GM18499 (cell line): Measurements from ENCODE around the gene MPP1.

Experiments used
- ATAC-seq: cut with Tn5 transposase; IDR thresholded peaks from one replicate; pipeline ENCODE4 v1.9.1; 2021; ENCODE audit warnings: moderate number of reproducible peaks; ENCODE audit not compliant: insufficient read depth, unreplicated experiment

MPP1 gene

DNA sequence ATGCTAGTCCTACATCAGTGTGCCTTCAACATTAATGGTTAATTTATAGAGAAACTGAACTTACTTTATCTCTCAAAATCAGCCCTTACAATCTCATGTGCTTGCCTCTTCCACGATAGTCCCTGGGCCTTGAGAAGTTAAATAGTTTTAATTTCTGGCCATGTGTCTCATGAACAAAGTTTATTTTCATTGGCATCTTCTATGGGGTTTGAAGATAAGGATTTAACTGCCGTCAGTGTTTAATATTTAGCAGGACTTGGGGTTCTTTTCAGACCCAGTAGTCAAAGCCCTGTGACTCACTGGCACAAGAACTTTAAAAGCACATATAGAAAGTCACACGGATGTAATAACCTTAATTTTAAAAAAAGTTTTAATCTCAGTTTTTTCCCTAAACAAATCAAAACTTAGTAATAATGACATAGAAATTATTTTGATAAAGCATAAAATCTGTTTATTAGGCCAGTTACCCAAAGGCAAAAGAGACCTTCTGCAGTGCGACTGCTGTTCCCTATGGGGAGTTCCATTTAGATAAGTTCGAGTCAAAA lies 10.1 kb upstream of the MPP1 start:
- no peak for ATAC-seq

DNA sequence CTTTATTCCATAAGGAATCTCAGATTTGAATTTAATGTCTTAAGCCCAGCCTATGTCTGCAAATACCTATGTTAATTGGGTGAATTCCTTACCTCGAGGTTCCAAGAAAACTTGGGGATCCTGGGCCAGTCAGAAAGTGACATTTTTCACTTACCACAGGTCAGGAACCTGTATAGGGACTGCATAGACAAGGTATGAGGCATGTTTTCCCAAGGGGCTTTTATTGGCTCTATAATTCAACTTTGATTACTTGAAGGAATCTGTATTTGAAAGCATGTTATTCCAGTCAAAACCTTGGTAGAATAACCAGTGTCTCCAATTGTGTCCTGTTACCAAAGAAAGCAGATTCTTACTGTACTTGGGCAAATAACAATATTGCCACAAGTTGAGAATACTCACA lies 8.5 kb upstream of the MPP1 start:
- ATAC-seq: no peak

DNA sequence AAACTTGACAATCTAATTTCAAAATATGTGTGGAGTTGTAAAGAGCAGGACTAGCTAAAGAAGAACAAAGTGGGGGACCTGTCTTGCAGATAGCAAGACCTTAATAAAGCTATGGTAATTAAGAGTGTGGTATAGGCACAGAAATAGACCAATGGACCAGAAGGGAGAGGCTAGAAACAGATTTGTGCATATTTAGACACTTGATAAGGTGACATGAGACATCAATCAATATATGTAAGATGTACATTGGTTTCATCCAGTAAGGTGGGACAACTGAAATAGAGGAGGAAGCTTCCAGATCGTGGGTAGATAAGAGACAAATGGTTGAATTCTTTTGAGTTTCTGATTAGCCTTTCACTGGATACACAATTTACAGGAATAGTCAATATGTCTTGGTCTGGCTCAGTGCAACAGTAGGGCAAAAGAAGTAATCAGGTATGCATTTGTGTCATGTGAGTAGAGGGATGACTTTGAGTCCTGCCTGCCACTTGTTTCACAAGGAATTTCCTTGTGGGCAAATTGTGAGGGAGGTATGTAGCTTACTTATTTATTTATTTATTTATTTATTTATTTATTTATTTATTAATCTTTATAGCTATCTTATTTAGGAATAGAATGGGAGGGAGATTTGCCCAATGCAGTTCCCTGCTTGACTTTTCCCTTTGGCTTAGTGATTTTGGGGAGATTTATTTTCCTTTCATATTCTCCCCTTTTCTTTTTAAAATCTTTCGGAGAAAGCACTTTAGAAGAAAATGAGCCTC lies 7.2 kb upstream of the MPP1 start:
- no peak for ATAC-seq

DNA sequence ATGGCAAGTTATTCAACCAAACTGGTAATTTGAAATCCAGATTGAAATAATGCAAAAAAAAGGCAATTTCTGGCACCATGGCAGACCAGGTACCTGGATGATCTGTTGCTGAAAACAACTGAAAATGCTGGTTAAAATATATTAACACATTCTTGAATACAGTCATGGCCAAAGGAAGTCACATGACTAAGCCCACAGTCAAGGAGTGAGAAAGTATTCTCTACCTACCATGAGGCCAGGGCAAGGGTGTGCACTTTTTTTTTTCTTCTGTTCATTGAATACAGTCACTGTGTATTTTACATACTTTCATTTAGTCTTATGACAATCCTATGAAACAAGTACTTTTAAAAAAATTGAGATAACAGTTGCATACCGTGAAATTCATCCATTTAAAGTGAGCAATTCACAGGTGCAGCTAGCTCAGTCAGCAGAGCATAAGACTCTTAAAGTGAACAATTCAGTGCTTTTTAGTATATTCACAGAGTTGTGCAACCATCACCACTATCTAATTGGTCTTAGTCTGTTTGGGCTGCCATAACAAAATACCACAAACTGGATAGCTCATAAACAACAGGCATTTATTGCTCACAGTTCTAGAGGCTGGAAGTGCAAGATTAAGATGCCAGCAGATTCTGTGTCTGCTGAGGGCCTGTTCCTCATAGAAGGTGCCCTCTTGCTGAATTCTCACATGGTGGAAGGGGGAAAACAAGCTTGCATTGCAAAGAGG lies 4.8 kb upstream of the MPP1 start:
- ATAC-seq: no peak

DNA sequence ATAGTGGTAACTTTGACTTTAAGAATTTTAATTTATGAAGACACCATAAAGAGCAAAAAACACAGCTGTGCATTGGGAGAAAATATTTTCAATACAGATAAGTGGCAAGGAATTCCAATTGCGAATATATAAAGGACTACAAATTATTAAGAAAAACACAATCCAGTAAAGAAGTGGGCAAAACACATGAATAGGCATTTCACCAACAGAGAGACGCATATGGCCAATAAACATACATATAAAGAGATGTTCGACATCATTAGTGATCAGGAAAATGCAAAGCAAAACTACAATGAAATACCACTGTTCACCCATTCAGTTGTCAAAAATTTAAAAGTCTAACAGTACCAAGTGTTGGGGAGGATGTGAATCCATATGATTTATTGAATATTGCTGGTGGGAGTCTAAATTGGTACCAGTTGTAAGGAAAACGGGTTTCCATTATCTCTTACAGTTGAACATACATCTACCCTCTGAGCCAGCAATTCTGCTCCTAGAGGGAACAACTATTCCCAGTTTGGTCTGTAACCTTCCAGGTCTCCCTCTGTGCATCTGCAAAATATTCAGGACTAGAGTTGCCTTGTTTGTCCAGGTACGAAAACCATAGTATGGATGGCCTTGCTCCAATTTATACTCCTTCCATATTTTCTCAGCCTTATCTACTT lies 1.7 kb upstream of the MPP1 start:
- ATAC-seq: no peak

DNA sequence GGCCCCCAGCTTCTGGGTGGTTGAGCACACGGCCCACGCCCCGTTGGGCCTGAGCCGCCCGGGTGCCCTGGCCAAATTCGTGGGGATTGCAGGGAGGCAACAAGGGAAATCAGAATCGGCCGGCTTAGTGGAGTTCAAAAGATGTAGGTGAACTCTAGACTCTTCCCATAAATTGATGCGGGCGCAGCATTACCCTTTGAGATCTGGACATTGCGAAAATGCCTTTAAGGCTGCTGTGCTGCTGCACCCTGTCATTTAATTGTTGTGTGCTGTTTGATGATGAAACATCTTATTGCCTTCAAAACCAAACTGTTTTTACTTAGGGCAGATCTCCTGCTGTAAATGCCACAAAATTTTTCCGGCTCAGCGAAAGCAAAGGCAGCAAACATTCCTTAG lies 409 bp upstream of the MPP1 start:
- no peak for ATAC-seq

DNA sequence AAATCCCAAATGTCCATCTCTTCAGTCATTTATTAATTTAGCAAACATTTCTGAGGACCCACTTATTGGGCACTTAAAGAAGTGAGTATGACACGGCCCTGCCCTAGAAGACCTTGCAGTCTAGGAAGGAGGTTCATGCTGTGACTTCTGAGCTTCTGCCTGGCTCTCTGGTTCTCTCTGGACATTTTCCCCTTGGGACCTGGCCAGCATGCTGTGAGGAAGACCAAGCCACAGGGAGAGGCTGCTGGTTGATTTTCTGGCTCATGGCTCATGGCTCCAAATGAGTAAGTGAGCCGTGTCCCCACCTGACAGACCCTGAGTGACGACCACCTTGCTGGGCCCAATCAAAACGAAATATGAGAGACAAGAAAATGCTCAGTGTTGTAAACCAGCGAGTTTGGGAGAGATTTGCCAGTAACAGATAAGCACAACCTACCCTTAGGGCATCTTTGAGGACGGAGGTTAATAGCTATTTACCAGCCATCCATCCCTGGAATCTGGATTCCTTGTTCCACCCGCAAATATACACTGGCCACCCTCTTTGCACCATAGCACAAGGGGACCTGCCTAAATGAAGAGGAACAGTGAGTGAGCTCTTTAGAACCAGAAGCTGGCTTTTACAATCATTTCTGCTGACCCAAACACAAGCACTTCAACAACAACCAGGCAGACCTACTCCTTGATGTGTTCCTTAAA lies 876 bp downstream of the MPP1 start:
- ATAC-seq: no peak

DNA sequence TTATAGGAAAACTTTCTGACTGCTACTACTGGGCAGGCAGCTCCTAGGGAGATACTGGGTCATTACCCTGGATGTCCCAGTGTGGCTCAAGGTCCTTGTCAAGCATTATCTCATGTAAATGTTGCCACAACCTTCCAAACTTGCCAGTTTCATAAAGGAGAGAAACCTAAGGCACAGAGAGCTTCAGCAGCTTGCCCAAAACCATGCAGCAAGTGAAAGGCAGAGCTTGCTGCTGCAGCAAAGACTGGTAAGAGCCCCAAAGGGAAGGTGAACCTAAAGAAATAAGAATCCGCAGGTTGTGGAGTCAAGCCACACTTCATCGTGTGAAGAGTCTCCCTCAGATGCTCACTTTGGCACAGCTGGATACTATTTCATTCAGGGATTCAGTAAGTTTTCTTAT lies 2.3 kb downstream of the MPP1 start:
- ATAC-seq: no peak

DNA sequence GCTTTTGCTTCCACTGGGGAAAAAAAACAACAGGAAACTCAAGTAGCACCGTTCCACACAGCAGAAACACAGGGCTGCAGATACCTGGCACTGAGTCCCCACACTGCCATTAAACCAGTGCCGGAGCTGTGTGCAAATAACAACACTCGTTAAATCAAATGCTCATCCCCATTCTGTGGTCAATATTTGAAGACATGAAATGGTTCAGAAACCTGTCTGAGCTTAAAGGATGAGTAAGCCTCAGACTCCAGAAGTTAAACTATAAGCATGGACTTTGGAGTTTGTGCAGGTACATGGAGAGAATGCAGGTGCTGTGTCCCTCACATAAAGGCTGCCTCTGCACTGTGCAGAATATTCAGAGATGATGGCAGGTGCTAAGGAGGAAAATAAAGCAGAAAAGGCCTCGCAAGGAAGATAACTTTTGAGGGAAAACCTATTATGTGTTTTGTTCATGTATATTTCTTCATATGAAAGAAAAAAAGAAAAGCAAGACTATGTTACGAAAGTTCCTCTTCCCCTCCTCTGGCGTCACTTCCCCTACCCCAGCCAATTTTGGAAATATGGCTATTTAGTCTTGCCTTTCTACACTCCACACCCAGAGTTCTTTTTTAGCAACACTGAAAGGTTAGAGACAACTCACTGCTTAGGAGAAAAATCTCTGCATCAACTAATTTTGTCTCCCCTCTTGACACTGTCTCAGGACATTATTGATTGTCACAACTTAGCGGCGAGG lies 4.6 kb downstream of the MPP1 start:
- no peak for ATAC-seq

DNA sequence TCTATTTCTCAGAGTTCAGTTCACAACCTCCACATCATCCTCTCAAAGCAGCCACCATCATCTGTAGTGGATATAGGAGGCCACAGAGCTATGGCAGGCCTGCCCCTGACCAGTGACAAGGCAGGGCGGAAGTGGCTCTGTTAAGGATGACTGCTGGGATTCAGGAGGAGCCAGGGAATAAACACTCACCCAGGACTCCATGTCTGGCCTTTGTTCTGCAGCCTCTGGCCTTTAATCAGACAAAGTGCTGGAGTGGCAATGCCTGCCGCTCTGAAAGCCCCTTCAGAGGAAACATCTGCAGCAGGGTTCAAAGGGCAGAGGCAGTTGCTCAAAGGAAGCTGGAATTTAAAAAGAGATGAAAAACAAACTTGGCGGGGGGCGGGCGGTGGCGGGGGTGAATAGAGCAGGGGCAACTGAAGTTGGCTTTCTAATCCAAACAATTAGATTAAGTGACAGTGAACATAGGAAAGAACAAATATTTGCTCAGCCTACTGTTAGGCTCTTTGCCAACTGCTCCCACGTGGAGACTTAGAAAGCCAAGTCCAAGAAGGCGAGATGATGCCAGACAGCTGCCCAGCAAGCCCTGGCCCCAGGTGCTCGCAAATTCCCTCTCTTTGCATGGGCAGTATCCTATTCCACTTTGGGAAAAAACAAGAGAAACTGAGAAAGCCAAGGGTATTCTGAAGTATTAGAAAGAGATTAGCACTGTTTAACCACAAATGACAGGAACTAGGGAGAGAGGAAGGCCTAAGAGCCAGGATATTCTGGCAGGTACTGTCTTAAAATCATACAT lies 5.5 kb downstream of the MPP1 start:
- ATAC-seq: no peak

DNA sequence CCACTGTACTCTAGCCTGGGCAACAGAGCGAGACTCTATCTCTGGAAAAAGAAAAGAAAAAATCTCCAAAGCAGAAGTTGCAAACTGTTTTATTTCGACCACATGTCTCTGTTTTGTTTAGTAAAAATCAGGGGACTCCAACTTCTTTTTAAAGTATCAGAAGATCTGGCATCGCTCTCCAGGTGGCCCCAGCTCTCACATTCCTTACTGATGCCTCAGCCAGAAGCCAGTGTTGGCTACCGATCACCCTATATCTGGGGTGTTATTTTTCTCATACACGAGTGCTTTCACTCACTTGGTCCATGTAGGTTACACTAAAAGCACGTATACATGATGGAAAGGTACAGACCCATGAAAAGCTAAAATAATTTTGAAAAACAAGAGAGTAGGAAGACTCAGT lies 8.3 kb downstream of the MPP1 start:
- ATAC-seq: no peak

DNA sequence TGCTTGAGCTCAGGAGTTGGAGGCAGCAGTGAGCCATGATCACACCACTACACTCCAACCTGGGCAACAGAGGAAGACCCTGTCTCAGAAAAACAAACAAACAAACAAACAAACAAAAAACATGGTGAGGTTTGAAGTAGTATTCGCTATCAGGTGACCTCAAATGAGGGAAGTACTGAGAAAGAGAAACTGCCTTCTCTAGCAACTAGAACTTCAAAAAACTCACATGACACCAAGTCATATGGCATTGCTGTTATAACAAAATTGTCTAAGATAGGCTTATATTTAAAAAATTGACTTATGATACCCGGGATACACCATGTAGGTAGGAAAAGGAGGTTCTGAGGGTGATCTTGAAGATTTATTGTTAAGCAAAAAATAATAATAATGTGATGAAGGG lies 10.3 kb downstream of the MPP1 start:
- ATAC-seq: no peak

DNA sequence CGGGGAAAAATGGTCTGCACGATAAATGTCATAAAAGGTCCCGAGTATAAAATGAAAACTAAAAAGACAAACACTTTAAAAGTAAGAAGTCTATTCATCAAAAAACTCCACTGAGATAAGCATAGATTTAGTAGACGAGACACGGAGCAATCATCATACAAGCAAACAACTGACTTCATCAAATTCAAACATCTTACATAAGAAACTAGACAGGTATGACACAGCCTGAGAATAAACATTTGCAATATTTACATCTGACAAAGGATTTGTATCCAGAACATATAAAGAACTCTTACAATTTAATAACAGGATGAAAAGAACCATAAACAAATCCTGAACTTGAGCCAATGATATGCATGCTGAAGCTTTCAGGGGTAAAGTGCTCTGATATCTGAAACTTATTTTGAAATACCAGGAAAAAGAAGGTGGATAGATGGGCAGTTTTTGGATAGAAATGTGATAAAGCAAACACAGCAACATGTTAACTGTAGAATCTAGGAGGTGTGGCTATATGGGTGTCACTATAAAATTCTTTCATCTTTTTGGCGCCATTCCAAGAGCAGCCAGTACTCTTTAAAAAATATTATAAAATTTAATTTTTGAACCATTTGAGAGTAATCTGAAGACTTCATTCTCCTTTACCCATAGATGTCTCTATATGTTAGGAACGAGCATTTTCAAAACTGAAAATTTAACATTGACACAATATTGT lies 12.0 kb downstream of the MPP1 start:
- ATAC-seq: no peak

DNA sequence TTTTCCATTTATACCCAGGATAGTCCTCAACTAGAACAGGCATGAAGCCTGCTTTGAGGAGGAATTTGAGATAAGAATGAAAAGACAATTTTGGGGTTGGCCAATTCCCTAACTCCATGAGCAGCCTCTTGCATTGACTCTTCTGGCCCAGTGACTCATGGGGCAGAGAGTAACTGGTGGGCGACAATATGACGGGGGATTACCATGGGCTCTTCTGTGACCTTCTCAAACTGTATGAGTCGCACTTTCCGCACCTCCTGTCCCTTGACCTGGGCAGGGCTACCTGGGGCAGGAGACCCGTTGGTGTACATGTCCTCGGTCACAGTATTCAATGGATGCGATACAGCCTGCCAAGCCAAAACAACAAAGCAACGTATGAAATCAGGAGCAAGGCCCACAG lies 13.3 kb downstream of the MPP1 start:
- ATAC-seq: no peak

DNA sequence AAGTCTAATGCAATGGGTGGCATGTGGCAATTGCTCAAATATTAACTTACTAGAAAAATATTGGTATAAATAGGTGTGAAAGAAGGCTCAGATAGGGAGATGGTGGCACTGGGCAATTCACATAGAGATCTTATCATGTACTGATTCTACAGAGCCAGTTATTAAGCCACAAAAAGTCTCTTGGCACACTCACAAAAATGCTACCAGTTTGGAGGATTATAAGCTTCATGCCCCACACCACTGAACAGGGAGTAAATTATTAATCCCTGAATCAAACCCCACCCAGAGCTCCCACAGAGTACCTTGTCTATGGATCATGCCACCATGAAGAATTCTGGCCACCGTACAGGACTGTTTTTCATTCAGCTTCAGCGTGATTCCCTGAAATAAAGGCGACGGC lies 13.8 kb downstream of the MPP1 start:
- no peak for ATAC-seq

DNA sequence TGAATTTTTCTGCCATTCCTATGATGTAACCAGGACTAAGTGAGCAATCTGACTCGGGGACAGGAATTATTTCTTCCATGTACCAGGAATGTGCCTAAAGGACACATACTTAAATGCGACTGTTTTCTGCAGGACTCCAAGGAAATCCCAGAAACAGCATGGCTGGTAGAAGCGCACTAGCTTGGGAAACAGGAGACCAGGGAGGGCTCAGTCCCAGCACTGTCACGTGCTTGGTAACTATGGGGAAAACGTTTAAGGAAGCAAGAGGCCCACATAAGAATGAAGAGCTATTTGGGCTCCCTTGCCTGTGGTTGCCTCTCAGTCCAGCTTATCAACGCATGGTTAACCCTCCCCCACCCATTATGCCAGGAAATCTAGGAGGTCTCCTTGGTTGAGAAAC lies 19.6 kb downstream of the MPP1 start:
- no peak for ATAC-seq

DNA sequence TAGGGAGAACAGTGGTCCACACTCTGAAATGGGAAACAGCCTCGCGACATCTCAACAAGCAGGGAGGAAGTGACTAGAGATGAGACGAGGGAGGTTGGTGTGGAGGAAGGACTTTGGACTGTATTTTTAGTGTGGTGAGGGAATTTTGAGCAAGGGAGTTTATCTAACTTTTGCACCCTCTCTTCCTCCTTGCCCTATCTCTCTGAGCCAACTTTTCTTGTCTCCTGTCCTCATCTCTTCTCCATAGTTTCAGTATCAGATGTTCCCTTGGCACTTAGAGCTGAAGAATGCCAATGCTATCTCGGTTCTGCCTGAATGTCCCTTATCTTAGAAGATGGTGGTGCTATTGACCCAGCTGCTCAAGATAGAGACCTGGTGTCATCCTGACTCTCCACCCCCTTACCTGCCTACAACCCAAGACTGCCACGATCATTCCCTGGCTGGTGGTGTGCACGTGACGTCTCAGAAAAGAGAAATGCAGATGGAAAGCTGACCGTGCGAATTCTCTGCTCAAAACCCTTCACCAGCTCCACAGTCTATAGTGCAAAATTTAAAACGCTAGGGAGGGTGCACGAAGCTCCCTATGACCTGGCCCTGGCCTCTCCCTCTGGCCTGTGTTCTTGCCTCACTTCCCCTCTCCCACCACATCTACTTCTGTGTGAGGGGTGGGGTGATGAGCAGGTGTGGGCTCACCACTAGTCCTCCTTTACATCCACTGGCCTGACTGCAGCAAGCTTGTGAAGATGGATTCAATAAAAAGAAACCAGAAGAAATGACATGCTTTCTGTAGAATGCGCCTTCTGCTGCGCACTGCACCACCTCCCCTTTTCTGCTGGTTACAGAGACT lies 20.9 kb downstream of the MPP1 start:
- ATAC-seq: no peak

DNA sequence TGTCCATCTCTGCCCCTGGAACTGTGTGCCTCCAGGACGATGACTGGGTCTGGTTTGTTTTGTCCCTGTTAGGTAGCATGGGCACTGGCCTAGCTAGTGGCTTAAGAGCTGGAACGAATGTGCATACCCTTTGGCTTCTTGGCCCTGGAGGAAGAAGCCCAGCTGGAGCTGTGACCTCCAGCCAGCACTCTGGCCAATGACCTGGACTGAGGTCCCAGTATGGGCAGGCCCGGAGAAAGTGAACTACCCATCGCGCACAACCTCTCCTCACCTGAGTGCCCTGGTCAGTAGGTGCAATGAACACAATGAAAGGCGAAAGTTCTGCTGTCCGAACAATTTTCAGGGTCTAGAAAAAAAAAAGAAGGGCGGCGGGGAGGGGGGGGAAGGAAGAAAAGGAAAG lies 24.3 kb downstream of the MPP1 start:
- no peak for ATAC-seq
